Ascending aorta (tissue), 2 donors: Measurements from ENCODE around the gene BCDIN3D. TPM values are rescaled to one million over a fixed set of nuclear protein-coding genes. Genes with fewer than 3 reads are reported as not detected.

ENCODE experiments used
- DNase-seq, 2 donors: peaks; one replicate each; pipeline ENCODE4 v3.0.0-alpha.2; 2019; ENCODE audit warnings: low spot score in 2 of 2
- H3K27ac ChIP-seq, 2 donors: fragments of 200-600 bp; sonication (generic); one replicate each; pipeline ENCODE4 v1.5.1; 2016 to 2017; ENCODE audit warnings: mild to moderate bottlenecking in 1 of 2
- H3K27me3 ChIP-seq: fragments of 200-600 bp; sonication (generic); one replicate; pipeline ENCODE4 v1.5.1; 2017
- H3K36me3 ChIP-seq, 2 donors: fragments of 200-600 bp; sonication (generic); one replicate each; pipeline ENCODE4 v1.5.1; 2016
- H3K4me1 ChIP-seq, 2 donors: fragments of 200-600 bp; sonication (generic); one replicate each; pipeline ENCODE4 v1.5.1; 2016 to 2017; ENCODE audit warnings: mild to moderate bottlenecking in 1 of 2
- H3K4me3 ChIP-seq, 2 donors: fragments of 200-600 bp; sonication (generic); one replicate each; pipeline ENCODE4 v1.5.1; 2016 to 2017; ENCODE audit warnings: mild to moderate bottlenecking in 1 of 2
- H3K9me3 ChIP-seq, 2 donors: fragments of 200-600 bp; sonication (generic); one replicate each; pipeline ENCODE4 v1.5.1; 2016
- intact Hi-C: fragments of 100-400 bp; cut with DNase I; formaldehyde crosslinking; loops from one replicate; pipeline ENCODE4 v1.15.1; 2023
- total RNA-seq: library from RNA; depleted of rRNA; stranded (reverse); fragments of >200 nt; gene quantifications from one replicate; pipeline ENCODE4 v1.1.0, GENCODE V29; 2016
- TF ChIP-seq, protein P1 (sequence below), 3 experiments: fragments of 200-600 bp in 2 of 3; fragments of 450-650 bp in 1 of 3; sonication (generic) in 2 of 3; IDR thresholded peaks; one replicate each; pipeline ENCODE4 v1.5.1; 2016 to 2019; ENCODE audit warnings: antibody characterized with exemption in 3 of 3, mild to moderate bottlenecking in 1 of 3, moderate library complexity in 1 of 3

BCDIN3D gene
- total RNA-seq, 1 donor from 2014 or later, result 2.6 TPM

DNA sequence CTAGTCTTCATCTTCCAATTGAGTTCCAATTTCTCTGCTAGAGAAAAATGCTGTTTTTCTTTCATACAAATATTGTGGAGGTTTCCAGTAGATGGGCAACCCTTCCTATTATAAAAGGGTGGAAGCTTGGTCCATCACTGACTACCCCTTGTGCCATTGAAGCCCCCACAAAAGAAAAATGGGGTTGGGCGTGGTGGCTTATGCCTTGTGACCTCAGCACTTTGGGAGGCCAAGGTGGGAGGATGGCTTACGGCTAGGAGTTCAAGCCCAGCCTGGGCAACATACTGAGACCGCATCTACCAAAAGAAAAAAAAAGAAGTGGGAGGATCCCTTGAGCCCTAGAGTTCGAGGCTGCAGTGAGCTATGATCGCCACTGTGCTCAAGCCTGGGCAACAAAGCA, 37.5 kb downstream of the BCDIN3D start:
- TF ChIP-seq, protein P1, sequence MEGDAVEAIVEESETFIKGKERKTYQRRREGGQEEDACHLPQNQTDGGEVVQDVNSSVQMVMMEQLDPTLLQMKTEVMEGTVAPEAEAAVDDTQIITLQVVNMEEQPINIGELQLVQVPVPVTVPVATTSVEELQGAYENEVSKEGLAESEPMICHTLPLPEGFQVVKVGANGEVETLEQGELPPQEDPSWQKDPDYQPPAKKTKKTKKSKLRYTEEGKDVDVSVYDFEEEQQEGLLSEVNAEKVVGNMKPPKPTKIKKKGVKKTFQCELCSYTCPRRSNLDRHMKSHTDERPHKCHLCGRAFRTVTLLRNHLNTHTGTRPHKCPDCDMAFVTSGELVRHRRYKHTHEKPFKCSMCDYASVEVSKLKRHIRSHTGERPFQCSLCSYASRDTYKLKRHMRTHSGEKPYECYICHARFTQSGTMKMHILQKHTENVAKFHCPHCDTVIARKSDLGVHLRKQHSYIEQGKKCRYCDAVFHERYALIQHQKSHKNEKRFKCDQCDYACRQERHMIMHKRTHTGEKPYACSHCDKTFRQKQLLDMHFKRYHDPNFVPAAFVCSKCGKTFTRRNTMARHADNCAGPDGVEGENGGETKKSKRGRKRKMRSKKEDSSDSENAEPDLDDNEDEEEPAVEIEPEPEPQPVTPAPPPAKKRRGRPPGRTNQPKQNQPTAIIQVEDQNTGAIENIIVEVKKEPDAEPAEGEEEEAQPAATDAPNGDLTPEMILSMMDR (IDR thresholded peaks at IDR 0.05), result no peak
- intact Hi-C loops, result no loop called here
- Histone ChIP-seq H3K27me3 (no peaks in the 10 kb centered on the region), H3K27ac (no peak overlapping the region), H3K36me3 (peaks cover 48 to 53% of the 10 kb centered on the region in 2 donors), H3K9me3 (no peaks in the 10 kb centered on the region), H3K4me3 (no peak overlapping the region), H3K4me1 (peaks cover 15 to 23% of the 10 kb centered on the region in 2 donors)
- DNase-seq, result no peak

DNA sequence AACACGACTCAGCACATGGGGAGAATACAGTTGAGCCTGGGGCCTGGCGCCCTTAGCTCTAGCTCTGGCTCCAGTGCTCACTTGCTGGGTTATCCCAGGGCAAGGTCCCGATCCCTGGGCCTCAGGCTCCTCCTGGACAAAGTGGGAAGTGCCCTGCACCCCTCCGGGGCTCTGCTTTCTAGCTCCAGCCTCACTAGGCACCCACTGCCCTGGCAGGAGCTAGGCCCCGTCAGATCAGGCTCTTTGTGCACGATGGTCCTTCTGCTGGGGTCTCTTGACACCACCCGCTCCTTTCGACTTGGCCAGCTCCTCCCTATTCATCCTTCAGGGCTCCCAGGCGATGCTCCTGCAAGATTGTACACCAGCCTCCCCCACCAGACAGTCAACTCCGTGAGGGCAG, 38.1 kb downstream of the BCDIN3D start:
- no peak overlapping the region for H3K4me3 ChIP-seq
- H3K27ac ChIP-seq, result no peak overlapping the region
- H3K9me3 ChIP-seq, result no peaks in the 10 kb centered on the region
- DNase-seq, result no peak
- no peaks in the 10 kb centered on the region for H3K27me3 ChIP-seq
- intact Hi-C loops, result no loop called here
- peaks cover 10 to 17% of the 10 kb centered on the region in 2 donors for H3K4me1 ChIP-seq
- peaks cover 54 to 56% of the 10 kb centered on the region in 2 donors for H3K36me3 ChIP-seq
- TF ChIP-seq, protein P1 (IDR thresholded peaks at IDR 0.05), result no peak

DNA sequence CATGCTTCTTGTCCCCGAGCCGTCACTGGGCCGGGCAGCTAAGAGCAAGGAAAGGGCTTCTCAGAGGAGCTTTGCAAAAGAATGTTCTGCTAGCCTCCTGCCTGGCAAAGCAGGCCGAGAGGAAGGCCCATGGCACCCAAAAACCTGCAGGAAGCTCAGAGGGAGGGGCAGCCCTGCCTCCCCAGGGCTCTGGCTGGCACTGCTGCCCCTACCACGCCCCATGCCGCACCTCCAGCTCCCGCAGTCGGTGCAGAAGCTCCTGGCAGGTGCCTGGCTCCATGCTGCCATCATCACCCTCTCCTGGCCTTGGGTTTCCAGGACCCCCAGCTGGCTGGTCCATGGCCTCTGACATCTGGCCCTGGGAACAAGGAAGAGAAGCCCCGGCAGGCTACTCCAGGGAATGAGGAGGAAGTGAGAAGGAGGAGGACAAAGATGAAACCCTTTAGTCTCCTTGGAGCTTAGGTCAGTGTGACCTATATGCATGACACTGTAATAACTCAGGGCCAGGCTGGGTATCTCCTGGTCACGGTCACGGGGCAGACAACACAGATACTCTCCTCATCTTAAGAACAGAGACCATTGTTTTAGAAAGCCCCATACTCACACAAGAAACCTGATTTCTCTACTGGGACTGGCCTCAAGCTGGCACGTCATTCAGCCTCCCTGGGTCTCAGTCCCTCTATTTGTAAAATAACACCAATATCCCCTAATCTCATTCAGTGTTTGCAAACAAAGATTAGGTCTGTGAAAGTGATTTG, 39.0 kb downstream of the BCDIN3D start:
- no peak overlapping the region for H3K4me3 ChIP-seq
- no peaks in the 10 kb centered on the region for H3K9me3 ChIP-seq
- DNase-seq, result no peak
- TF ChIP-seq, protein P1 (IDR thresholded peaks at IDR 0.05), result no peak
- H3K36me3 ChIP-seq, result peaks cover 55 to 65% of the 10 kb centered on the region in 2 donors
- intact Hi-C loops, result no loop called here
- no peaks in the 10 kb centered on the region for H3K27me3 ChIP-seq
- peaks cover under 1 to 7% of the 10 kb centered on the region in 2 donors for H3K4me1 ChIP-seq
- H3K27ac ChIP-seq, result no peak overlapping the region

DNA sequence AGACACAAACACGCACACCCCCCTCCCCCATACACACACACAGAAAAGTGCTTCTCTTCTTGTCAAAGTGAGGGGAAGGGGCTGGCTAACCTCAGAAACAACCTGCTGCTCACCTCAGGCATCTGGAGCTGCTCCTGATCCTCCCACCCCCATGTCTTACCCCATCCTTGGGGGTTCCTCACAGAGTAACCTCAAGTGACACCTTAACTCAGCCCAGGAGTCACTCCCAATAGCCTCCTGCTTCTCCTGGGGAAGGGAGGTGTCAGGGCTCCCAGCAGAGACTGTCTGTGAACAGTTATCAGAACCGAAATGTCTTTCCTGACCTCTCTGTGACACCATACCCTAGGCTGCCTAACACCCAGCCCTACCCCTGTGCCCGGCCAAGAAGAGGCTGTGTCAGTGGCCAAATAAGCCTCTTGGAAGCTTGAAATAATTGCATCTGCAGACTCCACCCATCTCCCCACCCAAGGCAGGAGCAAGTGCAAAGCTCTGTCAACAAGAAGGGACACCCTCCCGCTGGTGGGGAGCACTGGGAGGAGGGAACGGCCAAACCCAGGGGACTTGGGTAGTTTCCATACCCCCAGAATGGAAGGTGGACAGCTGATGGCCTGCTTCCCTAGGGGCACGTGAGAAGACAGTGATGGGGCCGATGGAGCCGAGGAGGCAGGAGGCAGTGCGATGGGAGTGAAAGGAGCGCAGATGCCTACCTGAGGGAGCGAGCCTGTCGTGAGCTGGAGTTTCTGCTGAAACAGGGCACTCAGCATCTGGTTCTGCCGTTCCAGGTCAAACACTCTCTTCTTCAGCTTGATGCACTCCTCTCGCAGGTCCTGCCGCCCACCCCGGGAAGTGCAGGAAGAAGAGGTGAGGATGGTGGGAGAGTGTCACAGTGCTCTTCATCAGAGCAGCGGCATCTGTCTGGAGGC, 41.5 kb downstream of the BCDIN3D start:
- Histone ChIP-seq H3K27ac (peak overlapping the region; percentile 18 to 20), H3K36me3 (peaks cover 75 to 87% of the 10 kb centered on the region in 2 donors), H3K4me1 (no peaks in the 10 kb centered on the region), H3K9me3 (no peaks in the 10 kb centered on the region), H3K27me3 (no peaks in the 10 kb centered on the region), H3K4me3 (no peak overlapping the region)
- DNase-seq, result no peak
- intact Hi-C loops, result no loop called here
- TF ChIP-seq, protein P1 (IDR thresholded peaks at IDR 0.05), result no peak

DNA sequence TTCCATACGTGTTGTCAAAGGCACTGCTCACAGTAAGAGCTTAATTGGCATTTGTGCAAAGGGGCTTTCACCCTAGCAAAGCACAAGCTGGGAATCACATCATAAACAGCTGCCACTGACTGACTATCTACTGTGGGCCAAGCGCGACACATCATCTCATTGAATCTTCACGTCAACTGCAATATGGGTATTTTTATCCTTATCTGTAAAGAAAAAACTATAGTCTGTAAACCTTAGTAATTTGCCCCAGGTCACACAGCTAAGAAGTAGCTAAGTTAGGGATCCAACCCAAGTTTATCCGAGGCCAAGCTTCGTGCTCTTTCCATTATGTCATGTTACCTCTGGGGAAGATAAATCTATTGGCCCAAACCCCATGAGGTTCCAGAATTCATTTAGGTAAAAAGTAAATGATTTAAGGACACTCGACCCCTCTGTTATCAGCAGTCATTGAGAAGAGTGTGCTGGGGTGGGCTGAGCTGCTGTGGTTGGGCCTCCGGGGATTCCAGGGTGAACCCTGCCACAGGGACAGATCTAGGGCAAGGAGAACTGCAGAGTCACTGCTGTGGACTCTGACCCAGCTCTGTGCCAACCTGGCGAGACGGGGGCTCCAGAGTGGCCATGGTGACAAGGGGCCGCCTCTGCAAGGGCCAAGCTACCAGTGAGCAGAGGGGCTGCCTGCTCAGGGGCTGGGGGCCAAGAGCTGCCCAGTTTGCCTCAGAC, 42.3 kb downstream of the BCDIN3D start:
- TF ChIP-seq, protein P1 (IDR thresholded peaks at IDR 0.05), result no peak
- no peaks in the 10 kb centered on the region for H3K27me3 ChIP-seq
- H3K36me3 ChIP-seq, result peaks cover 76 to 90% of the 10 kb centered on the region in 2 donors
- intact Hi-C loops, result no loop called here
- no peak for DNase-seq
- H3K4me1 ChIP-seq, result no peaks in the 10 kb centered on the region
- H3K27ac ChIP-seq, result peak overlapping the region; percentile 18 to 20
- no peaks in the 10 kb centered on the region for H3K9me3 ChIP-seq
- no peak overlapping the region for H3K4me3 ChIP-seq
